ENCODE measurements around the gene JMJD7. TPM values are rescaled to one million over a fixed set of nuclear protein-coding genes. Genes with fewer than 3 reads are reported as not detected.

JMJD7 gene
- polyA plus RNA-seq, 2 of the 4 experiments (the other 2 are of a cell fraction) = 3.4 to 3.8 TPM

DNA sequence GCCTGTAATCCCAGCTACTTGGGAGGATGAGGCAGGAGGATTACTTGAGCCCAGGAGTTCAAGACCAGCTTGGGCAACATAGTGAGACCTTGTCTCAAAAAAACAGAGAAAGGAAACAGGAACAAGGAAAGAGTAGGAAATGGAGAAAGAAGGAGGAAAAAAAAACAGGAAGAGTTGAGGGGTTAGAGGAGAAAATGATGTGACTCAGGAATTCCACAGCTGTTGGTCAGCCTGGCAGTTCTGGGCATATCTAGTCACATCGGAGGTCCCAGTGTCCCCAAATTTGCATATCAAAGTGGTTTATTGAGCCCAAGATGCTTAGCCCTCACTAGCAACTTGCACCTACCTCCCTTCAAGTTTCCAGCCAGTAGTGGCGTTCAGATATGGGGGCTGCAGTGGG, 18.8 kb upstream of the JMJD7 start:
- no peak overlapping the region for H3K4me2 ChIP-seq
- ChIA-PET CTCF (interaction anchor here (4.9 to 6.4 kb wide), 2 partner anchors 35 to 343 kb away, joined by 26 to 103 read pairs; partner anchors contain the start of gene MAPKBP1), POLR2A (no interaction called here)
- no peaks in the 10 kb centered on the region for H3K9me3 ChIP-seq
- no peak for ATAC-seq
- H3K4me1 ChIP-seq = no peaks in the 10 kb centered on the region
- TF ChIP-seq NR3C1 (IDR thresholded peaks at IDR 0.05) (no peak), GATA3 (IDR thresholded peaks at IDR 0.05; ENCODE audit: borderline replicate concordance) (no peak), MYC (IDR thresholded peaks at IDR 0.05; ENCODE audit: borderline replicate concordance, low read length) (no peak), KDM1A (IDR thresholded peaks at IDR 0.05; ENCODE audit: low read depth) (no peak), CBX8 (IDR thresholded peaks at IDR 0.05) (no peak), ESRRA (IDR thresholded peaks at IDR 0.05; ENCODE audit: borderline replicate concordance, low read length) (no peak), HDAC2 (IDR thresholded peaks at IDR 0.05) (no peak), HOXA7 (CRISPR knock-in tag; IDR thresholded peaks at IDR 0.05) (no peak), CHD4 (IDR thresholded peaks at IDR 0.05; ENCODE audit: borderline replicate concordance) (no peak), HEYL (CRISPR knock-in tag; IDR thresholded peaks at IDR 0.05) (no peak), CHD2 (IDR thresholded peaks at IDR 0.05; ENCODE audit: low read length, partially characterized antibody) (no peak), KDM5A (IDR thresholded peaks at IDR 0.05) (no peak), FOSB (CRISPR knock-in tag; IDR thresholded peaks at IDR 0.05) (no peak), MAFK (IDR thresholded peaks at IDR 0.05; ENCODE audit: partially characterized antibody) (no peak)
- TF ChIP-seq, protein P1, sequence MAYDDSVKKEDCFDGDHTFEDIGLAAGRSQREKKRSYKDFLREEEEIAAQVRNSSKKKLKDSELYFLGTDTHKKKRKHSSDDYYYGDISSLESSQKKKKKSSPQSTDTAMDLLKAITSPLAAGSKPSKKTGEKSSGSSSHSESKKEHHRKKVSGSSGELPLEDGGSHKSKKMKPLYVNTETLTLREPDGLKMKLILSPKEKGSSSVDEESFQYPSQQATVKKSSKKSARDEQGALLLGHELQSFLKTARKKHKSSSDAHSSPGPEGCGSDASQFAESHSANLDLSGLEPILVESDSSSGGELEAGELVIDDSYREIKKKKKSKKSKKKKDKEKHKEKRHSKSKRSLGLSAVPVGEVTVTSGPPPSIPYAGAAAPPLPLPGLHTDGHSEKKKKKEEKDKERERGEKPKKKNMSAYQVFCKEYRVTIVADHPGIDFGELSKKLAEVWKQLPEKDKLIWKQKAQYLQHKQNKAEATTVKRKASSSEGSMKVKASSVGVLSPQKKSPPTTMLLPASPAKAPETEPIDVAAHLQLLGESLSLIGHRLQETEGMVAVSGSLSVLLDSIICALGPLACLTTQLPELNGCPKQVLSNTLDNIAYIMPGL (CRISPR knock-in tag; IDR thresholded peaks at IDR 0.05; ENCODE audit: borderline replicate concordance) = no peak
- H3K27ac ChIP-seq = no peak overlapping the region
- DNase-seq (ENCODE audit: low read depth in 1 of 2, low spot score in 1 of 2) = no peak
- 55% methylated on average over 2 of the region's 2 CpGs for WGBS (ENCODE audit: missing lambda C conversion rate)
- FAIRE-seq = no peak
- H3K4me3 ChIP-seq = no peak overlapping the region

DNA sequence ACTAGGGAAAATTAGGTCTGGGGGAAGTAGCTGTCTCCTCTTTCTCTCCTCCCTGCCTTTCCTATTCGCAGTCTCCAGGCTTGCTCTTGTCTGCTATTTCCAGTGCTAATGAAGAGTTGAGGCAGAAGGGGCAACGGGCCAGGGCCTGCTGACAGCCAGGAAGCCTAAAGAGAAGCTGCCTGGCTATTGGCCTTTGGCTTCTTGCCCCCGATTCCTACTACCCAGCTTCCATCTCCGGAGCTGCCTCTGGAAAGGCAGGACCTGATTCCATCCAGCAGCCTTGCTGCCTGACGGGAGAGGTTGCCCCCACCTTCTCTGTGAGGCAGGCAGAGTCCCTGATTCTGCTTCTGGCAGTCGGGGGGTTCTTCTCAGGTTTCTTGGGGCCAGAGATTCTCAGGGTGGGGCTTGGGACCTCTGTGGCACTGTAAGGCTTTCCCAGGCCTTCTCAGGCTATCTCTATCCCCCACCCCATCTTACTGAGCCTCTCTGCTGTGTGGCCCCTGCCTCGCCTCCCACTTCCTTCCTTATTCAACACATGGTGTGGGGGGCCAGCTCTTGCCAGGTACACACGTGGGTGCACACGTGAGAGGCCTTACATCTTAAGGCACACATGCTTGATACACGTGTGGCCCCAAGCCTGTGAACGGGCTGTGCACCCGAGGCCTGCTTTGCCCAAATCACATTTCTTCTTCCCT, 18.2 kb upstream of the JMJD7 start:
- Histone ChIP-seq H3K9me3 (no peaks in the 10 kb centered on the region), H3K4me2 (no peak overlapping the region), H3K4me1 (no peaks in the 10 kb centered on the region), H3K4me3 (no peak overlapping the region), H3K27ac (no peak overlapping the region)
- ATAC-seq = no peak
- CTCF ChIA-PET = interaction anchor here (1.3 to 6.4 kb wide), 6 partner anchors 13 to 343 kb away, joined by 3 to 103 read pairs (median 22); partner anchors contain the start of gene MAPKBP1
- TF ChIP-seq CBX8 (IDR thresholded peaks at IDR 0.05) = no peak
- TF ChIP-seq, protein P2, sequence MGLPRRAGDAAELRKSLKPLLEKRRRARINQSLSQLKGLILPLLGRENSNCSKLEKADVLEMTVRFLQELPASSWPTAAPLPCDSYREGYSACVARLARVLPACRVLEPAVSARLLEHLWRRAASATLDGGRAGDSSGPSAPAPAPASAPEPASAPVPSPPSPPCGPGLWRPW (IDR thresholded peaks at IDR 0.05) = no peak
- TF ChIP-seq CEBPB (IDR thresholded peaks at IDR 0.05) = no peak
- TF ChIP-seq MAZ (IDR thresholded peaks at IDR 0.05; ENCODE audit: borderline replicate concordance, low read depth, low read length) = no peak
- TF ChIP-seq NFE2L2 (conservative IDR thresholded peaks at IDR 0.05; ENCODE audit: low read length) = no peak
- TF ChIP-seq KDM1A (IDR thresholded peaks at IDR 0.05; ENCODE audit: low read depth) = no peak
- TF ChIP-seq POLR2A (IDR thresholded peaks at IDR 0.05; ENCODE audit: low read length) = no peak
- no peak for TF ChIP-seq RAD21 (conservative IDR thresholded peaks at IDR 0.05 in 1 of 2, IDR thresholded peaks at IDR 0.05 in 1 of 2)
- no peak for TF ChIP-seq HOXA7 (CRISPR knock-in tag; IDR thresholded peaks at IDR 0.05)
- TF ChIP-seq ZC3H11A (IDR thresholded peaks at IDR 0.05) = no peak
- TF ChIP-seq PHF8 (IDR thresholded peaks at IDR 0.05; ENCODE audit: borderline replicate concordance, low read depth) = no peak
- TF ChIP-seq, protein P3, sequence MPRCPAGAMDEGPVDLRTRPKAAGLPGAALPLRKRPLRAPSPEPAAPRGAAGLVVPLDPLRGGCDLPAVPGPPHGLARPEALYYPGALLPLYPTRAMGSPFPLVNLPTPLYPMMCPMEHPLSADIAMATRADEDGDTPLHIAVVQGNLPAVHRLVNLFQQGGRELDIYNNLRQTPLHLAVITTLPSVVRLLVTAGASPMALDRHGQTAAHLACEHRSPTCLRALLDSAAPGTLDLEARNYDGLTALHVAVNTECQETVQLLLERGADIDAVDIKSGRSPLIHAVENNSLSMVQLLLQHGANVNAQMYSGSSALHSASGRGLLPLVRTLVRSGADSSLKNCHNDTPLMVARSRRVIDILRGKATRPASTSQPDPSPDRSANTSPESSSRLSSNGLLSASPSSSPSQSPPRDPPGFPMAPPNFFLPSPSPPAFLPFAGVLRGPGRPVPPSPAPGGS (IDR thresholded peaks at IDR 0.05) = no peak
- TF ChIP-seq, protein P4, sequence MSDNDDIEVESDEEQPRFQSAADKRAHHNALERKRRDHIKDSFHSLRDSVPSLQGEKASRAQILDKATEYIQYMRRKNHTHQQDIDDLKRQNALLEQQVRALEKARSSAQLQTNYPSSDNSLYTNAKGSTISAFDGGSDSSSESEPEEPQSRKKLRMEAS (IDR thresholded peaks at IDR 0.05) = no peak
- no peak for TF ChIP-seq SREBF2 (IDR thresholded peaks at IDR 0.05)
- TF ChIP-seq GATA3 (IDR thresholded peaks at IDR 0.05; ENCODE audit: borderline replicate concordance) = no peak
- no peak for TF ChIP-seq HEYL (CRISPR knock-in tag; IDR thresholded peaks at IDR 0.05)
- no peak for TF ChIP-seq TP53 (CRISPR knock-in tag; IDR thresholded peaks at IDR 0.05)
- POLR2A ChIA-PET = no interaction called here
- no peak for FAIRE-seq
- no peak for DNase-seq (ENCODE audit: low read depth in 1 of 2, low spot score in 1 of 2)
- WGBS (ENCODE audit: missing lambda C conversion rate) = 87% methylated on average over 11 of the region's 12 CpGs
